H1 (cell line): ENCODE measurements around the gene NEDD4L. TPM values are rescaled to one million over a fixed set of nuclear protein-coding genes. Genes with fewer than 3 reads are reported as not detected.

Experiments used
- BCL11A ChIP-seq, 2 experiments: IDR thresholded peaks; one replicate each; pipeline ENCODE4 v1.6.1; 2011; ENCODE audit warnings: low read depth in 2 of 2, low read length in 2 of 2, mild to moderate bottlenecking in 2 of 2
- NRF1 ChIP-seq: IDR thresholded peaks from 2 replicates; pipeline ENCODE4 v1.6.1; 2011; ENCODE audit warnings: mild to moderate bottlenecking, low read depth, low read length, improper control_type of control experiment
- RXRA ChIP-seq: IDR thresholded peaks from 2 replicates; pipeline ENCODE4 v1.6.1; 2011; ENCODE audit warnings: low read depth, mild to moderate bottlenecking, low read length, moderate library complexity; ENCODE audit not compliant: insufficient read depth
- SIRT6 ChIP-seq: IDR thresholded peaks from one replicate; pipeline ENCODE4 v1.7.1; 2012; ENCODE audit warnings: low read length, inconsistent platforms
- polyA plus RNA-seq, 7 experiments: library from polyadenylated mRNA; depleted of rRNA in 3 of 7; stranded (reverse) in 5 of 7; unstranded in 2 of 7; fragments of >200 nt in 5 of 7; fragments of 200-250 nt in 2 of 7; gene quantifications; 1 replicate in 5 of 7; 2 replicates in 1 of 7; 4 replicates in 1 of 7; pipeline versions ENCODE4 v1.2.1 to v1.2.3, GENCODE V29; 2011 to 2013; ENCODE audit warnings: missing spikeins in 2 of 7, mixed read lengths in 2 of 7
- total RNA-seq: library from RNA; stranded (reverse); fragmentation: NEBNext Ultra II Directional; extraction: Animal tissue kit (Norgen Biotek cat#: 25700); gene quantifications from 2 replicates; pipeline ENCODE4 v1.2.1, GENCODE V29; 2021

The NEDD4L gene
- total and polyA plus RNA-seq, 2 of the 8 experiments (the other 6 are each of a cell fraction or from before 2014, with no cell fraction given), result 37.3 to 69.8 TPM

GRCh38 chr18:58217052-58217451 is 173.0 kb downstream of the NEDD4L start (continued):
- TF ChIP-seq SIRT6, result no peak
- TF ChIP-seq BCL11A (IDR thresholded peaks at IDR 0.05; ENCODE audit: low read depth in 2 of 2, low read length in 2 of 2), result no peak
- TF ChIP-seq RXRA, result no peak
- no peak for TF ChIP-seq NRF1
